WTC11 (cell line): Measurements from ENCODE around the gene TAS2R9. TPM values are rescaled to one million over a fixed set of nuclear protein-coding genes. Genes with fewer than 3 reads are reported as not detected.

ENCODE experiments used
- ATAC-seq: fragments of 200-7000 bp; cut with Tn5 transposase; 2 replicates; pipeline ENCODE4 v1.10.0; 2021; ENCODE audit warnings: mild to moderate bottlenecking, moderate library complexity
- CTCF ChIA-PET: fragments of 300-600 bp; sonication (Branson Sonifier 250); formaldehyde crosslinking; loops from one replicate; lab custom pipeline; 2021; ENCODE audit warnings: antibody characterized with exemption; lab: Charles Lee
- POLR2A ChIA-PET: fragments of 350-600 bp; sonication (Branson Sonifier 250); formaldehyde crosslinking; loops from one replicate; lab custom pipeline; 2021; ENCODE audit warnings: antibody characterized with exemption; lab: Charles Lee
- DNase-seq: peaks from one replicate; pipeline ENCODE4 v3.0.0; 2021; ENCODE audit warnings: low spot score
- H3K27ac Mint-ChIP-seq: 2 replicates; pipeline ENCODE4 v1.8.0; 2021; ENCODE audit warnings: mixed read lengths
- H3K27me3 Mint-ChIP-seq: 2 replicates; pipeline ENCODE4 v1.8.0; 2021; ENCODE audit warnings: low read depth, mild to moderate bottlenecking, moderate library complexity, mixed read lengths
- H3K36me3 Mint-ChIP-seq: 2 replicates; pipeline ENCODE4 v1.8.0; 2021; ENCODE audit warnings: mixed read lengths
- H3K4me1 Mint-ChIP-seq: 2 replicates; pipeline ENCODE4 v1.8.0; 2022; ENCODE audit warnings: mixed read lengths
- H3K4me3 Mint-ChIP-seq: 2 replicates; pipeline ENCODE4 v1.8.0; 2021; ENCODE audit warnings: mild to moderate bottlenecking, moderate library complexity, mixed read lengths
- H3K9me3 Mint-ChIP-seq: 2 replicates; pipeline ENCODE4 v1.8.0; 2021; ENCODE audit warnings: mixed read lengths
- AFF4 ChIP-seq: sonication (generic); formaldehyde crosslinking; IDR thresholded peaks from 2 replicates; pipeline ENCODE4 v1.8.1; 2023; ENCODE audit warnings: mild to moderate bottlenecking, missing genetic modification reagents, borderline replicate concordance
- CDX4 ChIP-seq: fragments of 250-450 bp; sonication (Bioruptor Pico); IDR thresholded peaks from 2 replicates; pipeline ENCODE4 v1.9.0; 2021; ENCODE audit warnings: moderate library complexity, mild to moderate bottlenecking, inconsistent platforms, borderline replicate concordance
- CTCF ChIP-seq: fragments of 200-600 bp; IDR thresholded peaks from 2 replicates; pipeline ENCODE4 v1.8.0; 2022; ENCODE audit warnings: antibody characterized with exemption
- ESRRA ChIP-seq: sonication (generic); formaldehyde crosslinking; IDR thresholded peaks from 2 replicates; pipeline ENCODE4 v1.8.1; 2022; ENCODE audit warnings: mild to moderate bottlenecking, missing genetic modification reagents, borderline replicate concordance
- GTF2I ChIP-seq: fragments of 250-450 bp; sonication (Bioruptor Pico); conservative IDR thresholded peaks from 2 replicates; pipeline ENCODE4 v1.4.0; 2021; ENCODE audit warnings: mild to moderate bottlenecking
- JAZF1 ChIP-seq: fragments of 250-450 bp; sonication (Bioruptor Pico); IDR thresholded peaks from 2 replicates; pipeline ENCODE4 v1.9.0; 2021; ENCODE audit warnings: moderate library complexity, mild to moderate bottlenecking, inconsistent platforms
- KAT7 ChIP-seq: sonication (generic); formaldehyde crosslinking; IDR thresholded peaks from 2 replicates; pipeline ENCODE4 v1.8.1; 2023; ENCODE audit warnings: missing genetic modification reagents, mild to moderate bottlenecking, borderline replicate concordance
- PREB ChIP-seq: sonication (generic); formaldehyde crosslinking; IDR thresholded peaks from 2 replicates; pipeline ENCODE4 v1.8.1; 2022; ENCODE audit warnings: mild to moderate bottlenecking, missing genetic modification reagents, moderate library complexity, borderline replicate concordance
- PRRX2 ChIP-seq: fragments of 250-450 bp; sonication (Bioruptor Pico); IDR thresholded peaks from 2 replicates; pipeline ENCODE4 v1.8.0; 2021; ENCODE audit warnings: mild to moderate bottlenecking
- SP1 ChIP-seq: sonication (generic); formaldehyde crosslinking; conservative IDR thresholded peaks from 2 replicates; pipeline ENCODE4 v1.8.1; 2022; ENCODE audit warnings: missing genetic modification reagents
- USF1 ChIP-seq: sonication (generic); formaldehyde crosslinking; IDR thresholded peaks from 2 replicates; pipeline ENCODE4 v1.8.0; 2022; ENCODE audit warnings: mild to moderate bottlenecking, missing genetic modification reagents
- ZNF219 ChIP-seq: sonication (generic); formaldehyde crosslinking; IDR thresholded peaks from 2 replicates; pipeline ENCODE4 v1.8.0; 2023; ENCODE audit warnings: missing genetic modification reagents, mild to moderate bottlenecking, borderline replicate concordance
- ZNF532 ChIP-seq: fragments of 250-450 bp; sonication (Bioruptor Pico); IDR thresholded peaks from 2 replicates; pipeline ENCODE4 v1.9.0; 2021; ENCODE audit warnings: mild to moderate bottlenecking, borderline replicate concordance
- total RNA-seq: library from RNA; stranded (reverse); gene quantifications from 3 replicates; pipeline ENCODE4 v1.2.3, GENCODE V29; 2021
- TF ChIP-seq, protein P1 (sequence below): fragments of 250-450 bp; sonication (Bioruptor Pico); IDR thresholded peaks from 2 replicates; pipeline ENCODE4 v1.9.0; 2021; ENCODE audit warnings: mild to moderate bottlenecking

TAS2R9 gene
- total RNA-seq, 1 experiment from 2014 or later = not detected

GRCh38 chr12:10771132-10771733 lies 38.7 kb downstream of the TAS2R9 start:
- POLR2A ChIA-PET = interaction anchor here (1.1 kb wide), 1 partner anchor 198 kb away, joined by 3 read pairs; no protein-coding TSS in a partner anchor
- no peak for DNase-seq
- TF ChIP-seq SP1 (CRISPR knock-in tag) (no peak), CTCF (peak; percentile 37)
- TF ChIP-seq, all 79 proteins: peak for 1
- Mint-ChIP-seq H3K27ac (no peak overlapping the region), H3K36me3 (no peaks in the 10 kb centered on the region), H3K9me3 (no peaks in the 10 kb centered on the region), H3K4me3 (no peak overlapping the region), H3K4me1 (no peaks in the 10 kb centered on the region), H3K27me3 (peaks cover 6% of the 10 kb centered on the region)
- CTCF ChIA-PET = interaction anchor here (0.6 to 3.4 kb wide), 24 partner anchors 8 to 1262 kb away, joined by 3 to 66 read pairs (median 4); partner anchors contain the start of gene SMIM10L1
- ATAC-seq = no peak

DNA sequence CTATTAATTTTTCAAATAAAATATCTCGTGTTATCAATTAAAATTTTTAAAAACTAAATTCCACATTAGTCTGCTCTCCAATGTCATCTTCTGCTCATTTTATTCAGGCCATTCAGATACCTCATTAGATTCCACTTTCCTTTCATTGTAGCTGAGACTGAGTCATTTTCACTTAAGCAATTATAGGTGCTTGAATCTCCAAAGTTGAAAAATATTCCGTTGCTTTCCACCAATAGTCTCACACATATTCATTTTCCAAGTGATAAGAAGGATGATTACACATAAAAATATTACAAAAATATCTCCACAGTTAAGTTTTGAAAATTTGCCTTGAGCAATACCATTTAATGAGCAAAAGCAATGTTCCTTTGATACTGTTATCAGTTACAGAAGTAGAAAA lies 50.3 kb downstream of the TAS2R9 start:
- CTCF ChIA-PET = interaction anchor here (1.9 kb wide), 1 partner anchor 9 kb away, joined by 4 read pairs; no protein-coding TSS in a partner anchor
- POLR2A ChIA-PET = no interaction called here
- Mint-ChIP-seq H3K4me3 (no peak overlapping the region), H3K27me3 (peaks cover 15% of the 10 kb centered on the region; the same call in 1 of the 2 replicates), H3K4me1 (no peaks in the 10 kb centered on the region), H3K9me3 (peaks cover 21% of the 10 kb centered on the region), H3K36me3 (peaks cover 15% of the 10 kb centered on the region), H3K27ac (no peak overlapping the region)
- DNase-seq (no peak), ATAC-seq (no peak)
- TF ChIP-seq CDX4 (CRISPR knock-in tag) = no peak
- TF ChIP-seq USF1 (CRISPR knock-in tag) = no peak
- no peak for TF ChIP-seq PREB (CRISPR knock-in tag)
- no peak for TF ChIP-seq AFF4 (CRISPR knock-in tag)
- TF ChIP-seq PRRX2 (CRISPR knock-in tag) = no peak
- TF ChIP-seq GTF2I (CRISPR knock-in tag) = no peak
- TF ChIP-seq ESRRA (CRISPR knock-in tag) = no peak
- TF ChIP-seq CTCF = no peak
- TF ChIP-seq, protein P1, sequence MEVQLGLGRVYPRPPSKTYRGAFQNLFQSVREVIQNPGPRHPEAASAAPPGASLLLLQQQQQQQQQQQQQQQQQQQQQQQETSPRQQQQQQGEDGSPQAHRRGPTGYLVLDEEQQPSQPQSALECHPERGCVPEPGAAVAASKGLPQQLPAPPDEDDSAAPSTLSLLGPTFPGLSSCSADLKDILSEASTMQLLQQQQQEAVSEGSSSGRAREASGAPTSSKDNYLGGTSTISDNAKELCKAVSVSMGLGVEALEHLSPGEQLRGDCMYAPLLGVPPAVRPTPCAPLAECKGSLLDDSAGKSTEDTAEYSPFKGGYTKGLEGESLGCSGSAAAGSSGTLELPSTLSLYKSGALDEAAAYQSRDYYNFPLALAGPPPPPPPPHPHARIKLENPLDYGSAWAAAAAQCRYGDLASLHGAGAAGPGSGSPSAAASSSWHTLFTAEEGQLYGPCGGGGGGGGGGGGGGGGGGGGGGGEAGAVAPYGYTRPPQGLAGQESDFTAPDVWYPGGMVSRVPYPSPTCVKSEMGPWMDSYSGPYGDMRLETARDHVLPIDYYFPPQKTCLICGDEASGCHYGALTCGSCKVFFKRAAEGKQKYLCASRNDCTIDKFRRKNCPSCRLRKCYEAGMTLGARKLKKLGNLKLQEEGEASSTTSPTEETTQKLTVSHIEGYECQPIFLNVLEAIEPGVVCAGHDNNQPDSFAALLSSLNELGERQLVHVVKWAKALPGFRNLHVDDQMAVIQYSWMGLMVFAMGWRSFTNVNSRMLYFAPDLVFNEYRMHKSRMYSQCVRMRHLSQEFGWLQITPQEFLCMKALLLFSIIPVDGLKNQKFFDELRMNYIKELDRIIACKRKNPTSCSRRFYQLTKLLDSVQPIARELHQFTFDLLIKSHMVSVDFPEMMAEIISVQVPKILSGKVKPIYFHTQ = no peak
- no peak for TF ChIP-seq ZNF532 (CRISPR knock-in tag)
- no peak for TF ChIP-seq ZNF219
- no peak for TF ChIP-seq KAT7 (CRISPR knock-in tag)
- no peak for TF ChIP-seq JAZF1 (CRISPR knock-in tag)
